IPS DF 4.7 (cell line): ENCODE data around the gene ZNF358.

ENCODE experiments used
- DNase-seq: peaks from one replicate; pipeline ENCODE4 v3.0.0-alpha.2; 2013; ENCODE audit warnings: low spot score; ENCODE audit errors: extremely low read depth

ZNF358 gene

GRCh38 chr19:7520131-7521051 is 4.5 kb downstream of the ZNF358 start:
- DNase-seq, result no peak

GRCh38 chr19:7521551-7522071 is 5.7 kb downstream of the ZNF358 start:
- no peak for DNase-seq

DNA sequence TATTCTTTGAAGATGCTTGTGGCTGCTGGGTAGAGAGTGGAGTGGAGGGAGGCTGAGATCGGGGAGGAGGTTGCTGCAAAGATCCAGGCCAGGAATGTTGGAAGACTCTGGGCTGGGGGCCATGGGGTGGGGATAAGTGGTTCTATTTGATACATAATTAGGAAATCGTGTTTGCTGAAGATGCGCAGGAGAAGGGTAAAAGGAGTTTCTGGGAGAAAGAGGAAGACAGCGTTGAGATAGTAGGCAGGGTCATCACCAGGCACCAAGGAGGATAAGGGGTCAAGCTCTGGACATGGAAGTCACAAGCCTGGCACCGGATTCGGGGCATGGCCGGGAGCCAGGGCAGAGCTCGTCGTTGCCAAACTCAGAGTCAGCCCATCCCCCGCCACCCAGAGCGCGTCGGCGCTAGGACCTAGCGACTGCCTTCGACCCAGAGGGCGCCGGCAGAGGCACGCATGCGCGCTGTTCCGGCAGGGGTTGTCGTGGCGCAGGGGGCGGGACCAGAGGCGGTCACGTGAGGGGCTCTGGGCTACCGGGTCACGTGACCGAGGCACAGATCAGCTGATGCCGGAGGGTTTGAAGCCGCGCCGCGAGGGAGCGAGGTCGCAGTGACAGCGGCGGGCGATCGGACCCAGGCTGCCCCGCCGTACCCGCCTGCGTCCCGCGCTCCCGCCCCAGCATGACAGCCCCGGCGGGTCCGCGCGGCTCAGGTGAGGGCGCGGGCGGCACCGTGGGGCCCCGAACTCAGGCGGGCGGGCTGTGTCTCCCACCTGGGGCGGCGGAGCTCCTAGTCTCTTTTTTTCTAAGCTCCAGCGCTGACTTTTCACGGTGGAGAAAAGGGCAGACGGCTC is 6.4 kb downstream of the ZNF358 start, which contains the start of gene MCOLN1:
Gene MCOLN1 (plus strand): TSS at position 553 of the 851 bp plus-strand sequence. CDS start 127 bp downstream, at position 680.
- no peak for DNase-seq

DNA sequence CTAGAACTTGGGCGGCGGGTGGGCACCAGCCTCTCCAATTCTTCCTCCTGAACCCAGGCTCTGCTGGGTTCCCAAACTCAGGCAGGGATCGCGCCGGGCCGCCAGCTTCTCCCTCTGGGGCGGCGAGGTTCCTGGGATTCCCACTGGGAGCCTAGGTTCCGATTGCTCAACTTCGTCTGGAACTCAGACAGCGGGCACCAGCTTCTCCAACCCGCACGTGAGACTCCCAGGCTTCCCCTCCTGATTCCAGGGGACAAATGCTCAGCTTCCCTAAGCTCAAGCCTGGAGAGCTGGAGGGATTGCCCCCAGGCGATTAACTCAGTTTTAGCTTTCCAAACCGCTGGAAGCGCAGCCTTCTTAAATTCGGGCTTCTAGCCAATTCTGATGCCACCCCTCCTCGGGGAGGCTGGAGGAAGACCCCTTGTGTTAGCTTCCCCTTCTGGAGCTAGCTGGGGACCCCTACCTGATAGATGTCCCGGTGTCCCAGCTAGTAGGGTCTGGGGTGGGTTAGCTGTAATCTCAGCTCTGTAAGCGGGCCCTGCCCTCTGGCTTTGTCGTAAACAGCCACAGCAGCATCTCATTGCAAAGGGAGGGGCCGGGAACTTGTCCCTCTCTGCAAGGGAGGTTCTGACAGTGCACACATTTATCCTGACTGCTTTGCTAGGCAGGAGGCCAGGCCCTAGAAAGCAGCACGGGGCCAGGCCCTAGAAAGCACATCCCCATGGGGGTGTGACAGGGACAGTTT is 7.2 kb downstream of the ZNF358 start:
- no peak for DNase-seq

DNA sequence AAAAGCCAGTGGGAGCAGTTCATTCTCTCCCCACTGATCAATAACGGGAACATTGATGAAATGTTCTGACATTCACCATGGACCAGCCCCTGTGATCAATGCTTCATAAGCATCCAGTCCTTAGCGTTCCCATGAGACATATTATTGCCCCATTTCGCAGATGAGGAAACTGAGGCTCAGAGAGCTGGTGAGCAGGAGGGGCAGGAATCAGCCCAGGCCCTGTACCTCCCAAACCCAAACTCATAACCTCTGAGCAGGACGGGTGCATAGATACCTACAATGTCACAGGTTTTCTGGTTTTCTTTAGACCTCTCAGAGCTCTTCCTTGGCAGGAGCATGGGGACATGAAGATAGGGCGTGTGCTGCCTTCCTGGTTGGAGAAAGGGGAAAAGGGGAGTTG is 8.6 kb downstream of the ZNF358 start:
- no peak for DNase-seq

DNA sequence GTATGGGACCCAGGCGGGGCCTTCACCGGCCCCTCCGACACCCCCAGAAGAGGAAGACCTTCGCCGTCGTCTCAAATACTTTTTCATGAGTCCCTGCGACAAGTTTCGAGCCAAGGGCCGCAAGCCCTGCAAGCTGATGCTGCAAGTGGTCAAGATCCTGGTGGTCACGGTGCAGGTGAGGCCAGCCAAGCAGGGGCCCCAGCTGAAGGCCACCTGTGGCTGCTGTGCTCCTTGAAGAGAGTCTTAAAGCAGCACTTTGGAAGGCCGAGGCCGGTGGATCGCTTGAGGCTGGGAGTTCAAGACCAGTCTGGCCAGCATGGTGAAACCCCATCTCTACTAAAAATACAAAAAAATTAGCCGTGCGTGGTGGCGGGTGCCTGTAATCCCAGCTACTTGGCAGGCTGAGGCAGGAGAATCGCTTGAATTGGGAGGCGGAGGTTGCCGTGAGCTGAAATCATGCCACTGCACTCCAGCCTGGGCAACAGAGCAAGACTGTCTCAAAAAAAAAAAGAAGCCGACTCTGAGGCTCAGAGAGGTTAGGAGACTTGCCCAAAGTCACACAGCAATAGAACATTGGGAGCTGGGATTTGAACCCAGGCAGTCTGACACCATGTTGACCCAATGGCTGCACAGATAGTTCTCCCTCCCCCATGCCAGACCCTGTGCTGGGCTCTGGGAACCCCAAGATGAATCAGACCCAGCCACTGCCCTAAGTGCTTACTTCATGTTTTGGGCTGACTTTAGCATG is 9.3 kb downstream of the ZNF358 start:
- DNase-seq, result no peak

GRCh38 chr19:7526059-7526929 is 10.4 kb downstream of the ZNF358 start:
- no peak for DNase-seq

DNA sequence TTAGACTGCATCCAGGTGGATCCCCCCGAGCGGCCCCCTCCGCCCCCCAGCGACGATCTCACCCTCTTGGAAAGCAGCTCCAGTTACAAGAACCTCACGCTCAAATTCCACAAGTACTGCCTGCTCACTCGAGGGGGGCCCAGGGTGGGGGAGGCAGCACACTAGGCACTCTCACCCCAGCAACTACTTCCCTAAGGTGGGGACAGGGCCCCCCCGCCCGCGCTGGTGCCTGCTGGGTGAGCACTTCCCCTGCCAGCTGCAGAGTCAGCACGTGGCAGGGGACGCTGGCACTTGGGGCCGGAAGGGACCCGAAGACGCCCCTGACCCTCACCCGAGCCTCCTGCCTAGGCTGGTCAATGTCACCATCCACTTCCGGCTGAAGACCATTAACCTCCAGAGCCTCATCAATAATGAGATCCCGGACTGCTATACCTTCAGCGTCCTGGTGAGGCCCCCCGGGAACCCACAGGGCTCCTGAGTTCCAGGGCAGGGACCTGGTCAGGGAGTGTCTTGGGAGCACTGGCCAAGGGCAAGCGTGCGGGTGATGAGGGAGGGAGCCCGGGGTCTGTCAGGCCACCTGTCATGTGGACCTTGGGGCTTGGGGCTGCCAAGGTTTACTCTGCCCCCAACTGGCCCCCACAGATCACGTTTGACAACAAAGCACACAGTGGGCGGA is 11.8 kb downstream of the ZNF358 start:
- DNase-seq, result no peak

DNA sequence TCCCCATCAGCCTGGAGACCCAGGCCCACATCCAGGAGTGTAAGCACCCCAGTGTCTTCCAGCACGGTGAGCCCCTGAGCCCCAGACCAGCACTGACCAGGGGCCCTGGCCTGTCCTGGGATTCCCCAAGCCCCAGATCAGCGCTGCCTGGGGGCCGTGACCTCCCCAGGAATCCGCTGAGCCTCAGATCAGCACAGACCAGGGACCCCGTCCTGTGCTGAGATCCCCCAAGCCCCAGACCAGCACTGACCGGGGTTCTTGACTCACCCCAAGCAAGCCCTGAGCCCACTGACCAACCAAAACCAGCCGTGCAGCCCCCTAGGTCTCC is 12.3 kb downstream of the ZNF358 start:
- DNase-seq, result no peak

DNA sequence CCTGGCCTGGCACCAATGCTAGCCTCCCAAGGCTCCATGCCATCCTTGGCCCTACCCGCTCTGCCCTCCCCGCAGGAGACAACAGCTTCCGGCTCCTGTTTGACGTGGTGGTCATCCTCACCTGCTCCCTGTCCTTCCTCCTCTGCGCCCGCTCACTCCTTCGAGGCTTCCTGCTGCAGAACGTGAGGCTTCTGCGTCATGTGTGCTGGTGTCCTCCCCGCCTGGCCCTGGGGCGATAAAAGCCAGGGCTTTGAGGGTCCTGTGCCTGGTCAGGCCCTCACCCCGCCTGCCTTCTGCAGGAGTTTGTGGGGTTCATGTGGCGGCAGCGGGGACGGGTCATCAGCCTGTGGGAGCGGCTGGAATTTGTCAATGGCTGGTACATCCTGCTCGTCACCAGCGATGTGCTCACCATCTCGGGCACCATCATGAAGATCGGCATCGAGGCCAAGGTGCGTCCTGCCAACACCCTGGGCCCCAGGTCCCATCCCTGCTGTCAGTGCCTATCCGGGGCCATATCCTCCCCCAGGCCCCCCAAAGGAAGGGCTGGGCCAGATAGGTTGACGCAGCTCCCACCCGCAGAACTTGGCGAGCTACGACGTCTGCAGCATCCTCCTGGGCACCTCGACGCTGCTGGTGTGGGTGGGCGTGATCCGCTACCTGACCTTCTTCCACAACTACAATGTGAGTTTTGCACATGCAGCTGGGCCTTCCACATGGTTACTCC is 12.8 kb downstream of the ZNF358 start:
- DNase-seq, result no peak

- no peak for DNase-seq
Observed at GRCh38 chr19:7529246-7529600, 13.3 kb downstream of the ZNF358 start.

GRCh38 chr19:7529610-7530490 is 13.9 kb downstream of the ZNF358 start:
- DNase-seq, result no peak

DNA sequence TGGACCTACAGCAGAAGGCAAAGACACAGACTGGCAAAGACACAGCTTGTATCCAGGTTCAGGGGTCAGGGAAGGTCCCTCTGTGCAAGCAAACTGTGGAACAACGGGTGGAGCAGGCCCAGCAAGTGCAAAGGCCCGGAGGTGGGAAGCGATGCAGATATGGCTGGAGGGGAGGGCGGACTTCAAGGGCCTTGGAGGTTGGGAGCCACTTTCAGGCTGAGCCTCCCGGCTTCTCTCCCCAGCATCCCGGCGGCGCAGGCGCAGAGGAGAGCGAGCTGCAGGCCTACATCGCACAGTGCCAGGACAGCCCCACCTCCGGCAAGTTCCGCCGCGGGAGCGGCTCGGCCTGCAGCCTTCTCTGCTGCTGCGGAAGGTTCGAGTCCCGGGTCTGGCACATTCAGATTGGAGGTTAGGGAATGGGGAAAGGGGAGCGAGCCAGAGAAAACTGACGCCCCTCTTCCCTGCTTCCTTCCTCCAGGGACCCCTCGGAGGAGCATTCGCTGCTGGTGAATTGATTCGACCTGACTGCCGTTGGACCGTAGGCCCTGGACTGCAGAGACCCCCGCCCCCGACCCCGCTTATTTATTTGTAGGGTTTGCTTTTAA is 17.5 kb downstream of the ZNF358 start:
- no peak for DNase-seq

GRCh38 chr19:7533925-7534480 is 18.1 kb downstream of the ZNF358 start:
- no peak for DNase-seq

- DNase-seq, result no peak
Observed at GRCh38 chr19:7534531-7535046, 18.7 kb downstream of the ZNF358 start.
